ENCODE data around the gene GOLPH3. TPM values are rescaled to one million over a fixed set of nuclear protein-coding genes. Genes with fewer than 3 reads are reported as not detected.

Gene GOLPH3
- total RNA-seq, 1 donor from 2014 or later, result 49.6 TPM

Small RNAs within 50 kb of the gene (small RNA-seq; reads per million reads assigned to genes)
- gene RF00019 (ENCODE audit: low replicate concordance), result not detected

Other genes with a start within 250 kb of the GOLPH3 start
- gene MTMR12, start 138.6 kb upstream of the GOLPH3 start, total RNA-seq, result 27.7 TPM